Prostate gland (tissue), 2 donors: ENCODE results near the gene PTTG1IP2. TPM values are rescaled to one million over a fixed set of nuclear protein-coding genes. Genes with fewer than 3 reads are reported as not detected.

Source experiments
- DNase-seq: peaks from one replicate; pipeline ENCODE4 v3.0.0-alpha.2; 2019; ENCODE audit warnings: low spot score
- H3K27ac ChIP-seq, 2 donors: fragments of 200-600 bp; sonication (generic); 2 replicates each; pipeline ENCODE4 v1.5.1; 2017 to 2019
- H3K27me3 ChIP-seq: fragments of 200-600 bp; sonication (generic); replicated peaks from 2 replicates; pipeline ENCODE4 v1.5.1; 2019; ENCODE audit not compliant: insufficient read depth
- H3K36me3 ChIP-seq, 2 donors: fragments of 200-600 bp; sonication (generic); 1 replicate in 1 of 2; 2 replicates in 1 of 2; pipeline versions ENCODE4 v1.5.1 to v1.8.1; 2017 to 2019
- H3K4me1 ChIP-seq: fragments of 200-600 bp; sonication (generic); replicated peaks from 2 replicates; pipeline ENCODE4 v1.5.1; 2019
- H3K4me3 ChIP-seq, 2 donors: fragments of 200-600 bp; sonication (generic); 2 replicates each; pipeline ENCODE4 v1.5.1; 2017 to 2019
- H3K9me3 ChIP-seq: fragments of 200-600 bp; sonication (generic); 2 replicates; pipeline ENCODE4 v1.5.1; 2017
- CTCF ChIP-seq, 4 experiments: fragments of 200-600 bp in 2 of 4; fragments of 450-650 bp in 2 of 4; sonication (generic) in 2 of 4; IDR thresholded peaks; 1 replicate in 3 of 4; 2 replicates in 1 of 4; pipeline ENCODE4 v1.5.1; 2016 to 2019; ENCODE audit warnings: antibody characterized with exemption in 4 of 4, mild to moderate bottlenecking in 2 of 4, moderate library complexity in 2 of 4
- POLR2A ChIP-seq: fragments of 450-650 bp; IDR thresholded peaks from one replicate; pipeline ENCODE4 v1.6.1; 2016; ENCODE audit warnings: antibody characterized with exemption, mild to moderate bottlenecking
- POLR2AphosphoS5 ChIP-seq: sonication (generic); formaldehyde crosslinking; IDR thresholded peaks from one replicate; pipeline ENCODE4 v1.6.1; 2017; ENCODE audit warnings: antibody characterized with exemption
- WGBS: methylation state at CpG from one replicate; pipeline ENCODE4 v1.1.5; 2018; 5-methylcytosine and 5-hydroxymethylcytosine counted together
- intact Hi-C: fragments of 100-400 bp; cut with DNase I; formaldehyde crosslinking; loops from one replicate; pipeline ENCODE4 v1.14.2; 2022
- total RNA-seq, 2 donors: library from RNA; depleted of rRNA; stranded (reverse); fragments of >200 nt; gene quantifications; one replicate each; pipeline ENCODE4 v1.1.0, GENCODE V29; 2016

The PTTG1IP2 gene
- total RNA-seq, 2 donors from 2014 or later, result not detected

GRCh38 chr7:90507692-90508091 is 38.3 kb downstream of the PTTG1IP2 start:
- Histone ChIP-seq H3K36me3 (no peaks in the 10 kb centered on the region), H3K27me3 (no peaks in the 10 kb centered on the region), H3K4me3 (no peak overlapping the region), H3K27ac (no peak overlapping the region), H3K4me1 (no peaks in the 10 kb centered on the region), H3K9me3 (no peaks in the 10 kb centered on the region)
- intact Hi-C loops, result no loop called here
- WGBS, result 78% methylated on average over 1 of the region's 1 CpG
- DNase-seq, result no peak
- TF ChIP-seq POLR2AphosphoS5, result no peak
- no peak for TF ChIP-seq CTCF (IDR thresholded peaks at IDR 0.05)
- no peak for TF ChIP-seq POLR2A

GRCh38 chr7:90511776-90512175 is 42.3 kb downstream of the PTTG1IP2 start:
- 62% methylated on average over 2 of the region's 2 CpGs for WGBS
- no peak overlapping the region for H3K4me3 ChIP-seq
- no peaks in the 10 kb centered on the region for H3K9me3 ChIP-seq
- no peaks in the 10 kb centered on the region for H3K4me1 ChIP-seq
- no peak for TF ChIP-seq POLR2A
- TF ChIP-seq POLR2AphosphoS5, result no peak
- no peak for TF ChIP-seq CTCF (IDR thresholded peaks at IDR 0.05)
- no peaks in the 10 kb centered on the region for H3K27me3 ChIP-seq
- DNase-seq, result no peak
- no peak overlapping the region for H3K27ac ChIP-seq
- intact Hi-C loops, result no loop called here
- no peaks in the 10 kb centered on the region for H3K36me3 ChIP-seq

- Histone ChIP-seq H3K27me3 (no peaks in the 10 kb centered on the region), H3K27ac (no peak overlapping the region), H3K9me3 (no peaks in the 10 kb centered on the region), H3K4me3 (no peak overlapping the region), H3K36me3 (no peaks in the 10 kb centered on the region), H3K4me1 (no peaks in the 10 kb centered on the region)
- no peak for TF ChIP-seq CTCF (IDR thresholded peaks at IDR 0.05)
- no peak for TF ChIP-seq POLR2A
- TF ChIP-seq POLR2AphosphoS5, result no peak
- 61% methylated on average over 3 of the region's 3 CpGs for WGBS
- DNase-seq, result no peak
- intact Hi-C loops, result no loop called here
Observed at GRCh38 chr7:90512821-90513254, 43.4 kb downstream of the PTTG1IP2 start.

GRCh38 chr7:90516257-90516656 is 46.8 kb downstream of the PTTG1IP2 start:
- no peak for DNase-seq
- Histone ChIP-seq H3K4me3 (no peak overlapping the region), H3K27ac (no peak overlapping the region), H3K9me3 (no peaks in the 10 kb centered on the region), H3K27me3 (no peaks in the 10 kb centered on the region), H3K4me1 (no peaks in the 10 kb centered on the region), H3K36me3 (no peaks in the 10 kb centered on the region)
- TF ChIP-seq CTCF (IDR thresholded peaks at IDR 0.05) (no peak), POLR2AphosphoS5 (no peak)
- WGBS, result 79% methylated on average over 2 of the region's 2 CpGs
- intact Hi-C loops, result no loop called here

- Histone ChIP-seq H3K27ac (no peak overlapping the region), H3K36me3 (no peaks in the 10 kb centered on the region), H3K4me3 (no peak overlapping the region), H3K9me3 (no peaks in the 10 kb centered on the region), H3K4me1 (no peaks in the 10 kb centered on the region), H3K27me3 (no peaks in the 10 kb centered on the region)
- intact Hi-C loops, result no loop called here
- no peak for DNase-seq
- TF ChIP-seq CTCF (IDR thresholded peaks at IDR 0.05), result no peak
- no peak for TF ChIP-seq POLR2A
- TF ChIP-seq POLR2AphosphoS5, result no peak
- WGBS, result 64% methylated on average over 1 of the region's 1 CpG
Observed at GRCh38 chr7:90518630-90519029, 49.2 kb downstream of the PTTG1IP2 start.
